ENCODE data around the gene SLC24A3.

SLC24A3 gene

DNA sequence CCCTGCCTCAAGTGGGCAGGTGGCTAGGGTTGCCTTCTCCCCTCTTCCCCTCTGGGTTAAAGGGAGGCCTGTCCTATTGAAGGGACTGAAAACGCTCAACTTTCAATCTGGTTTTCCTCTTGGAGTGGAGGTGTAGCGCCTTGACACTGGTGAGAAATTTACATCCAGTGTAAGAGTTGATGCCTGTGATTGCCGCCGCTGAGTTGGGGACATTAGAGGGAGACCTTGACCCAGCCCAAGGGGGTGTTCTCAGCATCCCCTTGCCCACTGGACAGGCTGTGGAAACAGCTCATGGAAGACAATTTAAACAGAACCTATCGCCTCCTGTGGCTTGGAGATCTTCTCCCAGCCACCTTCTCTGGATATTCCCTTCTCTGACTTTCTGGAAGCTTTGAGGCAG is 61.6 kb downstream of the SLC24A3 start:
- DNase-seq: no peak

DNA sequence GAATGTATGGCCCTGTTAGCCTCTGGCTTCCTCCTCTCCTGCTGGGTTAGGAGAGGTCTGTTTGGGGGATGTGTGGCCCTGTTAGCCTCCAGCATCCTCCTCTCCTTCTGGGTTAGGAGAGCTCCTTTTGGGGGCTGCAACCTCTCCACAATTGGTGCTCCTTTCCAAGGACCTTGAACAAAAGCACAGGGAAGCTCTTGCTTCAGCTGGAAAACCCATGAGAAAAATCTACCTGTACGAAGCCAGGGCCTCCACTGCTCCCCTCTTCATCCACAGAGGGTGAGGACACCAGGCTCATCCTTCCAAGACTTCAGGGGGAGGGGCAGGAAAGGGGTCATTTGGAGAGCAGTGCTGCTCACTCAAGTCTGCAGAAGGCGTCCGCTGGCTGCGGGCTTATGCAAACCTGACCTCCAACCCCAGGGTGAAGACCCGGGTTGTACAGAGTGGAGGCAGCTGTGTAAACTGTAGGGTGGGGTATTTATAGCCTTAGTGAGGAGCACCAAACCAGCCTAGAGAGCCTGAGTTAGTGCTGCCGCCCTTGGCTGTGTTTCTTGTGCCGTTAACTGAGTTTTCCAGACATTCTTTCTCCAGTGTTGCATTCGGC is 62.1 kb downstream of the SLC24A3 start:
- DNase-seq: no peak

DNA sequence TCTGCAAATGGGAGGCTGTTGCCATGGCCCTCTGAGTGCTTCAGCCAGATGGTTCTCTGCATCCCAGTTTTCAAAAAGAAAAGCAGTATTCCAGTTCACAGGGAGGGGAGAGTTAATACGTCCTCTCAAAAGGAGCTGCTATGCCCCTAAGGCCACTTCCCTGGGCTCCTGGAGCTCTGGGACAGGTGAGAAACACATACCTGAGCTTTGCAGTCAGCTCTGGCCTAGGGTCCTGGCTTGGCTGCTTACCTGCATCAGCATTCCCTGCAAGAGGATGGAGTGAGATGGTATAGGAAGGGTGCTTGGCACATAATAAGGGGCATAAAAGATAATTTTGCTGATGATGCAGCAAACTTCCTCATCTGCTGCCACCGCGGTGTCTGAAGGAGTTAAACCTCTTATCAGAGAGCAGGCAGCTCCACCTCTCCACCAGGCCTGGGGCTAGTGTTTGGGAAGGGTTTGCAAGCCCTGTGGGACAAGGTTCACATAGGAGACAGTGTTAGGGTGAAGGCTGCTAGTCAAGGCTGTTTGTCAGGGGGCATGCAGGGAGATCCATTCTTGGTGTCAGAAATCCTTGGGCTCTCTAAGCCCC is 62.7 kb downstream of the SLC24A3 start:
- no peak for DNase-seq

DNA sequence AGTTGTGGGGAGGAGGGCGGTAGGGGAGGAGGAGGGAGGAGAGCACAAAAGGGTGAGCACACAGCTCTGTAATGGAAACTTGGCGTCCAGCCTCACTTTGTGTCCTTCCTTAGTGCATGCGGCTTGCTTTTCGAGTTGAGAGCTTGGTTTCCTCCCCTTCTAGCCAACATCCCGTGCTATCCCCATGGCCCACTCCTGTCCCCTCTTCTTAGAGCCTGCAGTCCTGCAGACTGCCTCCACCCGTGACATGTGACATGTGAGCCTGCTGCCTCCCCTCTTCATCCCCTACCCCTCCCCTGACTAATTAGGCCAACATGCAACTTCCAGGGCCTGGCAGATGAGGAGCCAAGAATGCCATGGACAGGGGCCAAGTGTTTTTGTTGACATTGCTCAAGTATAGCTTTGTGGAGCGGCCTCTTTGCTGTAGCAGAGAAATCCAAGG is 63.2 kb downstream of the SLC24A3 start:
- DNase-seq: no peak

- no peak for DNase-seq
Measured at GRCh38 chr20:19277381-19277780, 64.9 kb downstream of the SLC24A3 start.

- DNase-seq: no peak
Measured at GRCh38 chr20:19283490-19284025, 71.1 kb downstream of the SLC24A3 start.

DNA sequence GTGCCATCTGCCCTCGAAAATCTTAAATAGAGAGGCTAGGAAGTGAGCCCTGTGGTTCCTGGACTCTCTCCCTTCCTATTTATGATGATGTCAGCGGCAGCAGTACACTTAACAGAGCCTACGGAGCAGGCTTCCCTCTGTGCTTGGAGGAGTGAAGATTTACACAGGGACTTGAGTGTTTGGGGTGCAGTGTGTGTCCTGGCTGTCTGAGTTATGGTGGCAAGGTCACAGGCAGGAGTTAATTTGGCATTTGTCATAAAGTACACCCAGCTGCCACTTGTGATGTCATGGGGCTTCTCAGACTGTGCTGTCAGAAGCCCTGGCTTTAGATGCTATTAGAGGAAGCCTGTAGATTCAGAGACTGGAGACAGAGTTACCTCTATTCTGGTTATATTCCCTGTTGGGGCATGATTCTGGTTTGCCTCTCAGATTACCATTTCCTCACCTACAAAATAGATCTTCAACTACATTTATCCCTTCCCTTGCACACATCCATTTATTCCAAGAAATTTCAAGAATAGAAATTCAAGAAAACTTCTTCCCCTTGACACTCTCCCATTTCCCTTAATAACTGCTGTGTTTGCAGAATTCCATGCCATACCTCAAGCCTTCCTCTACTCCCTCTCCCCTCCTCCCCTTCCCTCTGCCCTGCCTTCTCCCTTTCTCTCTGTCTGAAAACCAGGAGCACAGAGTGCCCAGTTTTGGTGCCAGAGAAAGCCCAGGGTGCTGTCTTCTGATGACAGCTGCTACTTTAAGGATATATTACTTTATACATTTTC is 72.1 kb downstream of the SLC24A3 start:
- no peak for DNase-seq

GRCh38 chr20:19285436-19285835 is 73.0 kb downstream of the SLC24A3 start:
- no peak for DNase-seq

DNA sequence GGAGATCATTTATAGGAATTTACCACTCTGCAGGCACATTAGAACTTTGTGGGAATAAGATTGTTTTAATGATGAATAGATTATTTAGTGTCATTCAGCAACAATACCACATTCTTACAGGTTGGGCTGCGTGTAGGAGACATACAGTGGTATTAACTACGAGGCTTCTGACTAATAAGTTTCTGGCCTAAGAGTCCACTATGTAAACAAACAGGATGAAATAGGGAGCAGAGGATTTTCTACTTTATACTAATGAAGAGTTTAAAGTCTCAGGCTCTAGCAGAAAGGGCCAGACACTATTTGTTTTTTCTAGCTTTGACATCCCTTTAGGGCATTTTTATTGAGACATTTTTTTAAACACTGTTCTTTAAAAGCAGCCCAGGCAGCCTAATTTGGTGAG is 75.6 kb downstream of the SLC24A3 start:
- no peak for DNase-seq

- no peak for DNase-seq
Measured at GRCh38 chr20:19288636-19289035, 76.2 kb downstream of the SLC24A3 start.

DNA sequence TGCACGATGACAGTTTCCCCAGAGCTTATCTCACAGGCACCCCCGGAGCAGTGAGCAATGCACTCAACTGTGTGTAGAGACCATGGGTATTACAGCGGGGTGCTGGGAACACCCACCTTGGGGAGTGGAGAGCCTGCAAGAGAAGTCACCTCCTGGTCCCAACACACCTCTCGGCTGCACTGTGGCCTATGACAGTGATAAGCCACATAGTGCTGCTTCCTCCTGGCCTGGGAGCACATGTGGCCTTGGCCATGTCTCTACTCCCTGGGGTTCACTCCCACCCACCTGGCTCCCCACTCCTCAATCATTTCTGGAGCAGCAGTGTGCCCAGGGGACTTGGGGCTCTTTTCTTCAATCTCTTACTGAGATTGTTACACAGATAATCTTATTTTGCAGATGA is 77.0 kb downstream of the SLC24A3 start:
- no peak for DNase-seq

DNA sequence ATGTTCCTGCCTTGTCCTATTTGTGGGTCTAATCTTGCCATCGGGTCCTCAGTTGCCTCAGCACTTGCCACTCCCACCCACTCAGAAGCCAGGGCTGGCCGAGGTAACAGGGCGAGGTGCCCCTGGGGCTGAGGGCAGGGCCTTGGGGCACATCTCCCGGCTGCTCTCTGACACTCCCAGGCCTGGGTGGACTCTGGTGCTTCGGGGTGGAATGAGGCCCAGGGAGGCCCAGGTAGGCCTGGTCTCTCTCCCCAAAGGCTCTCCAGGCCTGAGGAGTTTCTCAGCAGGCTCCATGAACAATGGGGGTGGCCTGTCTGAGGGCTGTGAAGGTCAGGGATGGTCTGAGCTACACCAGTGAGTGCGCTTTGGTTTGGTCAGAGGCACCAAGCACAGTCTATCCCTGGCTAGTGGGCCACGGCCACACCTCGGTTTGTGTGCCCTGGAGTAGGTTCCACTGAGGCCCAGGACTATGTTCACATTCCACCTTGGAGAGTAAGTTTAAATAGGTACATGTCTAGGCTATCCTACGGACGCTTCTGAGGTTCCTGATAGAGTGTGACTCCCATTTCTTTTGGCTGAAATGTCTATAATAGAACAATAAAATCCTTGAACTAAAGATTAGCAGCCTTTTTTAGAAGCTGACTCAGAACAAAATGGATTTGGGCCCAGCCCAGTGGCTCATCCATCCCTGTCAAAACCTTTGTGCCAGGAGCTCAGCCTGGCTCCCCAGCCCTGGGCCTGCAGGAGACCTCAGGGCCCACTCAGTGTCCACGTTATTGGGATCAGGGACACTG is 78.8 kb downstream of the SLC24A3 start:
- no peak for DNase-seq

DNA sequence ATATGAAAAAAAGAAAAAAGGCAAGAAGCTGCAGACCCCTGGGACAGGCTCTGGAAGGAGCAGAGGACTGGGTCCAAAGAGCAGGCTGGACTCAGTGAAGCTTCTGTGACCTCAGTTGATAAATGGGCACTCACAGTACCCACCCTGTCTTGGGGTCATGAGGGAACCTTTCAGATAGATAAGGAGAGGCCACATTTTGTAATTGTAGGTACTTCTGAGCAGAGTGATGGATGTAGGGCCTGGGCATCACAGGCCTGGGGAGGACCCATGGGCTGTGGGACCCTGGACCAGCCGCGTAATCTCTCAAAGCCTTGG is 79.3 kb downstream of the SLC24A3 start:
- no peak for DNase-seq

GRCh38 chr20:19292254-19292653 is 79.8 kb downstream of the SLC24A3 start:
- no peak for DNase-seq

DNA sequence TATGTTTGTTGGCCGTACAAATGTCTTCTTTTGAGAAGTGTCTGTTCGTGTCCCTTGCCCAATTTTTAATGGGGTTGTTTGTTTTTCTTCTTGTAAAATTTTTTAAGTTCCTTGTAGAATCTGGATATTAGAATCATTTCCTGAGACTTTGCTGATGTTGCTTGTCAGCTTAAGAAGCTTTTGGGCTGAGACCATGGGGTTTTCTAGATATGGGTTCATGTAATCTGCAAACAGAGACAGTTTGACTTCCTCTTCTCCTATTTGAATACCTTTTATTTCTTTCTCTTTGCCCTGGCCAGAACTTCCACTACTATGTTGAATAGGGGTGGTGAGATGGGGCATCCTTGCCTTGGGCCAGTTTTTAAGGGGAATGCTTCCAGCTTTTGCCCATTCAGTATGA is 82.6 kb downstream of the SLC24A3 start:
- DNase-seq: no peak

DNA sequence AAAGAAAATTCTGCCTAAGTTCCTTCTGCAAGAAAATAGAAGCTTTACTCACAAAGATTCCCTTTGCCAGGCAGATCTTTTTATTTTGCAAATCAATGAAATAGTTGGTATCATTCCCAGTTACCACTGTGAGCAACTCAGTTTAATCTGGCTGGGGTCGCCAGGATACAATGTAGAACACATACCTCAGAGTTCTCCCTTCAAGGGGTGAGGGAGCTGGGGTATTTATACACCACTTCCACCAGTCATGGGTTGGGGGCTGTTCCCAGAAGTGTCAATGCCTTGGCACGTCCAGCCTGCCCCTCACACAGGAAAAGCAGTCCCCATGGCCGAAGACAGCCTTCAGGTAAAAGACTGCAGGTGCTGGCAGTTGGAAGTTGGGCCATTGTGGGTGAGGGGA is 86.2 kb downstream of the SLC24A3 start:
- DNase-seq: no peak

- DNase-seq: no peak
Measured at GRCh38 chr20:19300395-19300794, 88.0 kb downstream of the SLC24A3 start.

DNA sequence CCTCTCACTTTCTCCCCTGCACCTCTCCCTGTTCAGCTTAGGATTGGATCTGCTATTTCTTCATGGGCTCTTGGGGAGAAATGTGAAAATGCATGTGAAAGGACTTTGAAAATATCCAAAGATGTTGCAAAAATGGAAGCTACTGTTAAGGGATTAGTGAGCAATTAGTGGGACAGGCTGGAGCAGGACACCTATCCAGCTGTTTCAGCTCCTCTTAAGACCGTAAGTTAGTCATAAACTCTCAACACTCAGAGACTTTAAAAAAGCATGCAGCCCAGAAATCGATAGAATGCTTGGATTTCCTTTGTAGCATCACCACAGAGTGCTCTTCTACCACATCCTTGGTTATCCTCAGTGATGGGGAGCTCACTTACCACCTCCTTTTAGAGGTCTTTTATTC is 88.7 kb downstream of the SLC24A3 start:
- DNase-seq: no peak

- no peak for DNase-seq
Measured at GRCh38 chr20:19301843-19302242, 89.4 kb downstream of the SLC24A3 start.

DNA sequence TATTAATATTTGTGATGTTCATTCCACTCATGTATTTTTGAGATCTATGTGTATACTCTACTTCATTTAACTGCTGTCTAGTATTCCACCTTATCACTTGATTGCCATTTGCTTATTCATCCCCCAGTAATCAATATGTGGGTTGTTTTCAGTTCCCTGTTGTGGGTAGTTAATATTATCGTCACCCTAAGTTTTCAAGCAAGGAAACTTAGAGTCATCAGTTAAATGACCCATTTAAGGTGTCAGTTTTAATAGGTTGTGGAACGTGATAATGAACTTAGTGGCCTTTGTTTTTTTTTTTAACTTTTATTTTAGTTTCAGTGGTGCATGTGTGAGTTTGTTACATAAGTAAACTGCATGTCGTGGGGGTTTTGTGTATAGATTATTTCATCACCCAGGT is 90.3 kb downstream of the SLC24A3 start:
- DNase-seq: no peak

GRCh38 chr20:19304389-19304788 is 91.9 kb downstream of the SLC24A3 start:
- DNase-seq: no peak

- no peak for DNase-seq
Measured at GRCh38 chr20:19304886-19305415, 92.5 kb downstream of the SLC24A3 start.

DNA sequence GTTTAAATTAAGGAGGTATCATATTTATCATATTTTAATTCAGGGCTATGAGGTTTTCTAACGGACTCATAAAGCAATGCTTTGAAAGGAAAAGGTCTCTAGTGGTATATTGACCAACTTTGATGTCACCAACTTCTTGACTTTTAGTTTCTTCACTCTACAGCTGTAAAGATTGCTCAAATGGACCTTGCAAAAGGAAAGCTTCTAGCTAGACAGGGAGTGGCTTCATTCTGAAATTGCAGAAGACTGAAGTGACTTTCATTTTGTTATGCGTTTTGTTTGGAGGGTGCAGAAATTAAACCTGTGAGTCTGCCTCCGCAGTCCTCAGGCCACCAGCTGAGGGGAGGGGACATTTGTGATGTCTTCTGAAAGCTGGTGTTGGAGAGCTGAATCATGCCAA is 95.7 kb downstream of the SLC24A3 start:
- peak; percentile 66 for DNase-seq
